ENCODE results near the gene INPP5D.

INPP5D gene

DNA sequence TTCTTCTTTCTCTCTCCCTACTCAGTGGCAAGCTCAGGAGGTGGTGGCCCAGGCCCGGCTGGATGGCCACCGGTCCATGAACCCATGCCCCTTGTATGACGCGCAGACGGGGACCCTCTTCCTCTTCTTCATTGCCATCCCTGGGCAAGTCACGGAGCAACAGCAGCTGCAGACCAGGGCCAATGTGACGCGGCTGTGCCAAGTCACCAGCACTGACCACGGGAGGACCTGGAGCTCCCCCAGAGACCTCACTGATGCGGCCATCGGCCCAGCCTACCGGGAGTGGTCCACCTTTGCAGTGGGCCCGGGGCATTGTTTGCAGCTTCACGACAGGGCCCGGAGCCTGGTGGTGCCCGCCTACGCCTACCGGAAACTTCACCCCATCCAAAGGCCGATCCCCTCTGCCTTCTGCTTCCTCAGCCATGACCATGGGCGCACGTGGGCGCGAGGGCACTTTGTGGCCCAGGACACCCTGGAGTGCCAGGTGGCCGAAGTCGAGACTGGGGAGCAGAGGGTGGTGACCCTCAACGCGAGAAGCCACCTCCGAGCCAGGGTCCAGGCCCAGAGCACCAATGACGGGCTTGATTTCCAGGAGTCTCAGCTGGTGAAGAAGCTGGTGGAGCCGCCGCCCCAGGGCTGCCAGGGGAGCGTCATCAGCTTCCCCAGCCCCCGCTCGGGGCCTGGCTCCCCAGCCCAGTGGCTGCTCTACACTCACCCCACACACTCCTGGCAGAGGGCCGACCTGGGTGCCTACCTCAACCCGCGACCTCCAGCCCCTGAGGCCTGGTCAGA lies 25.9 kb upstream of the INPP5D start:
- Histone ChIP-seq H3K27me3 (no peaks in the 10 kb centered on the region), H3K36me3 (no peaks in the 10 kb centered on the region), H3K4me1 (ENCODE audit: control insufficient read depth in 1 of 2, insufficient read depth in 1 of 2, low read depth in 1 of 2, low read length in 1 of 2) (no peaks in the 10 kb centered on the region), H3K4me3 (ENCODE audit: low read depth in 1 of 2, low read length in 1 of 2) (no peak overlapping the region), H3K9me3 (no peaks in the 10 kb centered on the region), H3K27ac (no peak overlapping the region)
- TF ChIP-seq, protein P1, sequence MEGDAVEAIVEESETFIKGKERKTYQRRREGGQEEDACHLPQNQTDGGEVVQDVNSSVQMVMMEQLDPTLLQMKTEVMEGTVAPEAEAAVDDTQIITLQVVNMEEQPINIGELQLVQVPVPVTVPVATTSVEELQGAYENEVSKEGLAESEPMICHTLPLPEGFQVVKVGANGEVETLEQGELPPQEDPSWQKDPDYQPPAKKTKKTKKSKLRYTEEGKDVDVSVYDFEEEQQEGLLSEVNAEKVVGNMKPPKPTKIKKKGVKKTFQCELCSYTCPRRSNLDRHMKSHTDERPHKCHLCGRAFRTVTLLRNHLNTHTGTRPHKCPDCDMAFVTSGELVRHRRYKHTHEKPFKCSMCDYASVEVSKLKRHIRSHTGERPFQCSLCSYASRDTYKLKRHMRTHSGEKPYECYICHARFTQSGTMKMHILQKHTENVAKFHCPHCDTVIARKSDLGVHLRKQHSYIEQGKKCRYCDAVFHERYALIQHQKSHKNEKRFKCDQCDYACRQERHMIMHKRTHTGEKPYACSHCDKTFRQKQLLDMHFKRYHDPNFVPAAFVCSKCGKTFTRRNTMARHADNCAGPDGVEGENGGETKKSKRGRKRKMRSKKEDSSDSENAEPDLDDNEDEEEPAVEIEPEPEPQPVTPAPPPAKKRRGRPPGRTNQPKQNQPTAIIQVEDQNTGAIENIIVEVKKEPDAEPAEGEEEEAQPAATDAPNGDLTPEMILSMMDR (IDR thresholded peaks at IDR 0.05): no peak

DNA sequence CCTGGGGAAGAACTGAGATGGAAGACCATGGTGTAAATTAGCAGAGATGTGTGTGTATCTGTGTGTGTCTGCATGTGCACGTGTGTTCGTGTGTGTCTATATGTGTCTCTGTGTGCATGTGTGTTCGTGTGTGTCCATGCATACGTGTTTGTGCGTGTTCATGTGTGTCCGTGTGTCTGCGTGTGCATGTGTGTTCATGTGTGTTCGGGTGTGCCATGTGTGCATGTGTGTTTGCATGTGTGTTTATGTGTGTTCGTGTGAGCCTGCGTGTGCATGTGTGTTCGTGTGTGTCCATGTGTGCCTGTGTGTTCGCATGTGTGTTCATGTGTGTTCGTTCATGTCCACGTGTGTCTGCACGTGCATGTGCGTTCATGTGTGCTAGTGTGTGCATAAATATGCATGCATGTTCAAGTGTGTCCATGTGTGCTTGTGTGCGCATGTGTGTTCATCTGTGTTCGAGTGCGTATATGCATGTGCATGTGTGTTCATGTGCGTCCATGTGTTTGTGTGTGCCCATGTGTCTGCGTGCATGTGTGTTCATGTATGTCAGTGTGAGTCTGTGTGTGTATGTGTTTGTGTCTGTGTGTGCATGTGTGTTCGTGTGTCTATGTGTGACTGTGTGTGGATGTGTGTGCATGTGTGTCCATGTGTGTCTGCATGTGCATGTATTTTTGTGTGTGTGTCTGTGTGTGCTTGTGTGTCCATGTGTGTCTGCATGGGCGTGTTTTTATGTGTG lies 24.5 kb upstream of the INPP5D start:
- no peaks in the 10 kb centered on the region for H3K9me3 ChIP-seq
- TF ChIP-seq, protein P1 (IDR thresholded peaks at IDR 0.05): no peak
- H3K27ac ChIP-seq: no peak overlapping the region
- H3K27me3 ChIP-seq: no peaks in the 10 kb centered on the region
- H3K36me3 ChIP-seq: no peaks in the 10 kb centered on the region
- H3K4me3 ChIP-seq (ENCODE audit: low read depth in 1 of 2, low read length in 1 of 2): no peak overlapping the region
- H3K4me1 ChIP-seq (ENCODE audit: control insufficient read depth in 1 of 2, insufficient read depth in 1 of 2, low read depth in 1 of 2, low read length in 1 of 2): no peaks in the 10 kb centered on the region

DNA sequence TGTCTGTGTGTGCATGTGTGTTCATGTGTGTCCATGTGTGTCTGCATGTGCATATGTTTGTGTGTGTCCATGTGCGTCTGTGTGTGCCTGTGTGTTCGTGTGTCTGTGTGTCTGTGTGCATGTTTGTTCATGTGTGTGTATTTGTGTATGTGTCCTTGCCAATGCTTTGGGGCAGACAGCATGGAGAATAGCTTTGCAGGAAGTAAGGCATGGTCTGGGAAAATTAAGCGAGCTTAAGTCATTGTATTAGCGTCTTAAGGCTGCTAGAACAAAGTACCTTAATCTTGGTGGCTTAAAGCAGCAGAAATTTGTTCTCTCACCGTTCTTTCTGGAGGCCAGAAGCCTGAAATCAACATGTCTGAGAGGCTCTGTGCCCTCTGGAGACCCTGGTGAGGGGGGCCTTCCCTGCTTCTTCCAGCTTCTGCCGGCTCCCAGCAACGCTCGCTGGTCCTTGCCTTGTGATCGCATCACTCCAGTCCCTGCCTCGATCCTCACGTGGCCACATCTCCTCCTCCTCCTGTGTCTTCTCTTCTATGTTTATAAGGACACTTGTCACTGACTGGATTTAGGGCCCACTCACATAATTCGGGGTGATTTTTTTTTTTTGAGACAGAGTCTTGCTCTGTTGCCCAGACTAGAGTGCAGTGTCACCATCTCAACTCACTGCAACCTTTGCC lies 23.8 kb upstream of the INPP5D start:
- Histone ChIP-seq H3K9me3 (no peaks in the 10 kb centered on the region), H3K27me3 (no peaks in the 10 kb centered on the region), H3K4me1 (ENCODE audit: control insufficient read depth in 1 of 2, insufficient read depth in 1 of 2, low read depth in 1 of 2, low read length in 1 of 2) (no peaks in the 10 kb centered on the region), H3K36me3 (no peaks in the 10 kb centered on the region), H3K27ac (no peak overlapping the region), H3K4me3 (ENCODE audit: low read depth in 1 of 2, low read length in 1 of 2) (no peak overlapping the region)
- TF ChIP-seq, protein P1 (IDR thresholded peaks at IDR 0.05): no peak

DNA sequence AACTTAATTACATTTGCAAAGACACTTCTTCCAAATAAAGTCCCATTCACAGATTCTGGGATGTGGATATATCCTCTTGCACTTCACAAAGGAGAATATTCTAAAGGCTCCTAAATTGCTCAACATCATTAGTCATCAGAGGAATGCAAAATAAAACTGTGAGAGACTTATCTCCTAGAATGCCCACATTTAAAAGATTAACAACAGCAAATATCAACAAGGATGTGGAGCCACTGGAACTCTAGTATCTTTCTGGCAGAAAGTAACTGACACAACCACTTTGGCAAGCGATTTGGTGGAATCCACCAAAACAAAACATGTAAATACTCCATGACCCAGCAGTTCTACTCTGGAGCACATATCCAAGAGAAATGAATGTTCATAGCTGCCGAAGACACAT lies 23.1 kb upstream of the INPP5D start:
- Histone ChIP-seq H3K27ac (no peak overlapping the region), H3K4me1 (ENCODE audit: control insufficient read depth in 1 of 2, insufficient read depth in 1 of 2, low read depth in 1 of 2, low read length in 1 of 2) (no peaks in the 10 kb centered on the region), H3K4me3 (ENCODE audit: low read depth in 1 of 2, low read length in 1 of 2) (no peak overlapping the region), H3K9me3 (no peaks in the 10 kb centered on the region), H3K27me3 (no peaks in the 10 kb centered on the region), H3K36me3 (no peaks in the 10 kb centered on the region)
- TF ChIP-seq, protein P1 (IDR thresholded peaks at IDR 0.05): no peak

DNA sequence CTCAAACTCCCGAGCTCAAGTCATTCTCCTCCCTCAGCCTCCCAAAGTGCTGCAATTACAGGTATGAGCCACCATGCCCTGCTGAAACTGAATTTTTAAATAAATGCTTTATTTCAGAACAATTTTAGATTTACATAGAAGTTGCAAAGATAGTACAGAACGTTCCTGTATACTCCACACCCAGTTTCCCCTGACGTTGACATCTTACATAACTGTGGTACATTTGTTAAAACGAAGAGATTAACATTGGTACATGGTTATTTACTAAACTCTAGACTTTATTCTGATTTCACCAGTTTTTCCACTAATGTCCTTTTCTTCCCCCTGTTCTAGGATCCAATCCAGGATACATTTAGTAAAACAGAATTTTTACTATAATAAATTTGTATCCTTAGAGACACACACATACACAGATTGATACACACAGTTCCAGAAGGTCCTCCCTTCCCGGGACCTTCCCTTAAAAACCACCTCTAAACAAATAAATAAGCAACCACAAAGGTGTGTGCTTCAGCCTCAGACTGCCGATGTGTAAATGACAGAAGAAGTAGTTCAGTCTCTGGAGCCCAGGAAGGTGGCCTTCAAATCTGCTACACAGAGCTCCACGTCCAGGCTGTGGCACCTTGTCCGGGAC lies 20.8 kb upstream of the INPP5D start:
- no peaks in the 10 kb centered on the region for H3K27me3 ChIP-seq
- no peaks in the 10 kb centered on the region for H3K9me3 ChIP-seq
- TF ChIP-seq, protein P1 (IDR thresholded peaks at IDR 0.05): no peak
- no peaks in the 10 kb centered on the region for H3K4me1 ChIP-seq (ENCODE audit: control insufficient read depth in 1 of 2, insufficient read depth in 1 of 2, low read depth in 1 of 2, low read length in 1 of 2)
- H3K36me3 ChIP-seq: no peaks in the 10 kb centered on the region
- H3K27ac ChIP-seq: no peak overlapping the region
- no peak overlapping the region for H3K4me3 ChIP-seq (ENCODE audit: low read depth in 1 of 2, low read length in 1 of 2)
